Measurements from ENCODE around the gene CNOT1. TPM values are rescaled to one million over a fixed set of nuclear protein-coding genes. Genes with fewer than 3 reads are reported as not detected.

CNOT1 gene
- total and polyA plus RNA-seq, 10 of the 15 experiments (the other 5 are each of a cell fraction or from before 2014, with no cell fraction given), result 101 to 246 (median 175) TPM

DNA sequence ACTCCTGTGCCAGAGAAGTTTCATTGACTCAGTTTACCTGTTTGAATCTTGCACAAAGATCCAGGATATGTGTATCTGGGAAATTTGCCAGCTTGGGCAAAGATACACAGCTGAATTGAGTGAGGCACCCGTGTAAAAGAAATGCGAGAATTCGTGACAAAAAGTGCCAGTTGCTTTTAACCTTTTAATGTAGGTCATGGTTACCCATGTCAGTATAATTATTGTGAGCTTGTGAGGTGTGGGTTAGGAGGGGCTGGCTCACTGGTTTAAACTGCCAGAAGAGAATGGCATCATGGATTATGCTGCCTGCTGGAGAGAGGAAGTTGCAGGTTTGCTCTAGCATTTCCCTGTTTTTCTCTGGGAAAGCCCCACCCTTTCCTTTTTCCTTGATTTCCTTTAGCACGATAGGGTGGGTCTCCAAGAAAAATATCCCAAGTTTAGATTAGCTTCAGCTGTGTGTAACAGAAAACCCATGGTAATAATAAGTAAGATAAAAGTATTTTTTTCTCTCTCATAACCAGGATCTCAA is 154.5 kb downstream of the CNOT1 start:
- no TSS peak for BruUV-seq (replicated peaks)
- Histone ChIP-seq H3K27ac (ENCODE audit: control insufficient read depth, insufficient read depth) (no peak overlapping the region), H3K36me3 (ENCODE audit: control insufficient read depth in 2 of 2, insufficient read depth in 2 of 2, low read length in 1 of 2) (no peaks in the 10 kb centered on the region), H3K27me3 (replicated peaks in 1 of 2; ENCODE audit: control insufficient read depth in 2 of 2, insufficient read depth in 2 of 2, low read length in 1 of 2) (peaks cover 4% of the 10 kb centered on the region in 2 experiments; a peak in 3 of 4 replicates), H3K79me2 (ENCODE audit: control insufficient read depth, insufficient read depth, low read length) (no peaks in the 10 kb centered on the region), H3K9me3 (replicated peaks; ENCODE audit: control insufficient read depth, insufficient read depth, low read length) (no peaks in the 10 kb centered on the region), H3K4me3 (no peak overlapping the region), H3K4me1 (ENCODE audit: control insufficient read depth, insufficient read depth, low read length) (no peaks in the 10 kb centered on the region), H4K20me1 (ENCODE audit: control insufficient read depth, insufficient read depth) (no peaks in the 10 kb centered on the region), H3K9ac (ENCODE audit: control insufficient read depth, insufficient read depth, low read length) (no peak overlapping the region), H2AFZ (ENCODE audit: control insufficient read depth, low read depth, low read length) (no peak overlapping the region), H3K4me2 (ENCODE audit: control insufficient read depth, insufficient read depth) (no peak overlapping the region)
- ChIA-PET CTCF (interaction anchor here (0.6 to 1.0 kb wide), 3 partner anchors 139 to 953 kb away, joined by 3 read pairs; no protein-coding TSS in a partner anchor), POLR2A (no interaction called here), RAD21 (ENCODE audit: unreplicated experiment) (no interaction called here), SMC1A (ENCODE audit: uncharacterized antibody, unreplicated experiment) (interaction anchor here (1.6 kb wide), 1 partner anchor 9 kb away, joined by 4 read pairs; no protein-coding TSS in a partner anchor)
- ATAC-seq, result no peak
- DNase-seq (ENCODE audit: low read depth, low spot score), result no peak
- in situ Hi-C loops (cut with MboI) (no loop called here), intact Hi-C loops (cut with micrococcal nuclease; ENCODE audit: unreplicated experiment) (no loop called here)
- WGBS (ENCODE audit: insufficient coverage, insufficient replicate concordance, low lambda C conversion rate, missing lambda C conversion rate), result 27% methylated on average over 4 of the region's 4 CpGs
- FAIRE-seq, result no peak
- TF ChIP-seq RUNX3 (IDR thresholded peaks at IDR 0.05; ENCODE audit: low read length), result no peak
- TF ChIP-seq, protein P1, sequence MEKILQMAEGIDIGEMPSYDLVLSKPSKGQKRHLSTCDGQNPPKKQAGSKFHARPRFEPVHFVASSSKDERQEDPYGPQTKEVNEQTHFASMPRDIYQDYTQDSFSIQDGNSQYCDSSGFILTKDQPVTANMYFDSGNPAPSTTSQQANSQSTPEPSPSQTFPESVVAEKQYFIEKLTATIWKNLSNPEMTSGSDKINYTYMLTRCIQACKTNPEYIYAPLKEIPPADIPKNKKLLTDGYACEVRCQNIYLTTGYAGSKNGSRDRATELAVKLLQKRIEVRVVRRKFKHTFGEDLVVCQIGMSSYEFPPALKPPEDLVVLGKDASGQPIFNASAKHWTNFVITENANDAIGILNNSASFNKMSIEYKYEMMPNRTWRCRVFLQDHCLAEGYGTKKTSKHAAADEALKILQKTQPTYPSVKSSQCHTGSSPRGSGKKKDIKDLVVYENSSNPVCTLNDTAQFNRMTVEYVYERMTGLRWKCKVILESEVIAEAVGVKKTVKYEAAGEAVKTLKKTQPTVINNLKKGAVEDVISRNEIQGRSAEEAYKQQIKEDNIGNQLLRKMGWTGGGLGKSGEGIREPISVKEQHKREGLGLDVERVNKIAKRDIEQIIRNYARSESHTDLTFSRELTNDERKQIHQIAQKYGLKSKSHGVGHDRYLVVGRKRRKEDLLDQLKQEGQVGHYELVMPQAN (conservative IDR thresholded peaks at IDR 0.05), result no peak

DNA sequence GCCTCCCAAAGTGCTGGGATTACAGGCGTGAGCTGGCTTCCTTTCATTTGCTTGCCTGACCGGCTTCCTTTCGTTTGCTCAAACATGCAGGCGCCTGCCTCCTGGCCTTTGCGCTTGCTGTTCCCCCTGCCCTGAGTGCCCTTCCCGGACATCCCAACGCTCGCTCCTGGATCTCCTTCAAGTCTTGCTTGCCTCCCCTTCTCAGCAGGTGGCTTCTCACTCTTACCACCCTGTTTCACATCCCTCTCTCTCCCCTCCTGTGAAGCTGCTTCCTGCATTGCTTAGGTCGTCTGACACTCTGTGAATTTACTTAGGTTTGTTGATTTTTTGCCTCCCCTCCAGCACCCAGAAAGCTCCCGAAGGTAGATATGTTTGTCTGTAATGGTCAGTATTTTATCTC is 155.3 kb downstream of the CNOT1 start:
- Histone ChIP-seq H3K9me3 (replicated peaks; ENCODE audit: control insufficient read depth, insufficient read depth, low read length) (no peaks in the 10 kb centered on the region), H3K9ac (ENCODE audit: control insufficient read depth, insufficient read depth, low read length) (no peak overlapping the region), H3K79me2 (ENCODE audit: control insufficient read depth, insufficient read depth, low read length) (no peaks in the 10 kb centered on the region), H4K20me1 (ENCODE audit: control insufficient read depth, insufficient read depth) (no peaks in the 10 kb centered on the region), H3K4me1 (ENCODE audit: control insufficient read depth, insufficient read depth, low read length) (no peaks in the 10 kb centered on the region), H3K27me3 (replicated peaks in 1 of 2; ENCODE audit: control insufficient read depth in 2 of 2, insufficient read depth in 2 of 2, low read length in 1 of 2) (peaks cover 0 to 4% of the 10 kb centered on the region in 2 experiments; a peak in 2 of 4 replicates), H3K27ac (ENCODE audit: control insufficient read depth, insufficient read depth) (no peak overlapping the region), H3K36me3 (ENCODE audit: control insufficient read depth in 2 of 2, insufficient read depth in 2 of 2, low read length in 1 of 2) (no peaks in the 10 kb centered on the region), H3K4me2 (ENCODE audit: control insufficient read depth, insufficient read depth) (no peak overlapping the region), H2AFZ (ENCODE audit: control insufficient read depth, low read depth, low read length) (no peak overlapping the region), H3K4me3 (no peak overlapping the region)
- intact Hi-C loops (cut with micrococcal nuclease; ENCODE audit: unreplicated experiment), result no loop called here
- DNase-seq (ENCODE audit: low read depth, low spot score) (no peak), ATAC-seq (peak; percentile 38; the same call in 2 of the 3 replicates), FAIRE-seq (no peak)
- RAD21 ChIA-PET (ENCODE audit: unreplicated experiment), result no interaction called here
- in situ Hi-C loops (cut with MboI), result no loop called here
- WGBS (ENCODE audit: insufficient coverage, insufficient replicate concordance, low lambda C conversion rate, missing lambda C conversion rate), result 36% methylated on average over 10 of the region's 10 CpGs
- CTCF ChIA-PET, result interaction anchor here (0.7 to 0.9 kb wide), 2 partner anchors 134 to 138 kb away, joined by 3 read pairs; no protein-coding TSS in a partner anchor
- BruUV-seq (replicated peaks), result no TSS peak
- POLR2A ChIA-PET, result no interaction called here
- SMC1A ChIA-PET (ENCODE audit: uncharacterized antibody, unreplicated experiment), result no interaction called here
- TF ChIP-seq POU2F2 (IDR thresholded peaks at IDR 0.05; ENCODE audit: borderline replicate concordance, low read depth, low read length) (no peak), HDGF (IDR thresholded peaks at IDR 0.05) (no peak), BRCA1 (IDR thresholded peaks at IDR 0.05; ENCODE audit: low read depth, low read length) (no peak), POLR2AphosphoS5 (IDR thresholded peaks at IDR 0.05; ENCODE audit: low read length) (no peak), JUND (IDR thresholded peaks at IDR 0.05; ENCODE audit: low read depth, low read length) (no peak), TCF12 (IDR thresholded peaks at IDR 0.05; ENCODE audit: low read depth, low read length) (no peak)
- TF ChIP-seq, protein P2, sequence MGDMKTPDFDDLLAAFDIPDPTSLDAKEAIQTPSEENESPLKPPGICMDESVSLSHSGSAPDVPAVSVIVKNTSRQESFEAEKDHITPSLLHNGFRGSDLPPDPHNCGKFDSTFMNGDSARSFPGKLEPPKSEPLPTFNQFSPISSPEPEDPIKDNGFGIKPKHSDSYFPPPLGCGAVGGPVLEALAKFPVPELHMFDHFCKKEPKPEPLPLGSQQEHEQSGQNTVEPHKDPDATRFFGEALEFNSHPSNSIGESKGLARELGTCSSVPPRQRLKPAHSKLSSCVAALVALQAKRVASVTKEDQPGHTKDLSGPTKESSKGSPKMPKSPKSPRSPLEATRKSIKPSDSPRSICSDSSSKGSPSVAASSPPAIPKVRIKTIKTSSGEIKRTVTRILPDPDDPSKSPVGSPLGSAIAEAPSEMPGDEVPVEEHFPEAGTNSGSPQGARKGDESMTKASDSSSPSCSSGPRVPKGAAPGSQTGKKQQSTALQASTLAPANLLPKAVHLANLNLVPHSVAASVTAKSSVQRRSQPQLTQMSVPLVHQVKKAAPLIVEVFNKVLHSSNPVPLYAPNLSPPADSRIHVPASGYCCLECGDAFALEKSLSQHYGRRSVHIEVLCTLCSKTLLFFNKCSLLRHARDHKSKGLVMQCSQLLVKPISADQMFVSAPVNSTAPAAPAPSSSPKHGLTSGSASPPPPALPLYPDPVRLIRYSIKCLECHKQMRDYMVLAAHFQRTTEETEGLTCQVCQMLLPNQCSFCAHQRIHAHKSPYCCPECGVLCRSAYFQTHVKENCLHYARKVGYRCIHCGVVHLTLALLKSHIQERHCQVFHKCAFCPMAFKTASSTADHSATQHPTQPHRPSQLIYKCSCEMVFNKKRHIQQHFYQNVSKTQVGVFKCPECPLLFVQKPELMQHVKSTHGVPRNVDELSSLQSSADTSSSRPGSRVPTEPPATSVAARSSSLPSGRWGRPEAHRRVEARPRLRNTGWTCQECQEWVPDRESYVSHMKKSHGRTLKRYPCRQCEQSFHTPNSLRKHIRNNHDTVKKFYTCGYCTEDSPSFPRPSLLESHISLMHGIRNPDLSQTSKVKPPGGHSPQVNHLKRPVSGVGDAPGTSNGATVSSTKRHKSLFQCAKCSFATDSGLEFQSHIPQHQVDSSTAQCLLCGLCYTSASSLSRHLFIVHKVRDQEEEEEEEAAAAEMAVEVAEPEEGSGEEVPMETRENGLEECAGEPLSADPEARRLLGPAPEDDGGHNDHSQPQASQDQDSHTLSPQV (IDR thresholded peaks at IDR 0.05), result no peak
